Measurements from ENCODE around the gene TEX261.
"Not testable (repeated sequence)": the region's sequence is repeated elsewhere in the genome, so short reads cannot be mapped to it uniquely, and the experiment has no call there.

The TEX261 gene

DNA sequence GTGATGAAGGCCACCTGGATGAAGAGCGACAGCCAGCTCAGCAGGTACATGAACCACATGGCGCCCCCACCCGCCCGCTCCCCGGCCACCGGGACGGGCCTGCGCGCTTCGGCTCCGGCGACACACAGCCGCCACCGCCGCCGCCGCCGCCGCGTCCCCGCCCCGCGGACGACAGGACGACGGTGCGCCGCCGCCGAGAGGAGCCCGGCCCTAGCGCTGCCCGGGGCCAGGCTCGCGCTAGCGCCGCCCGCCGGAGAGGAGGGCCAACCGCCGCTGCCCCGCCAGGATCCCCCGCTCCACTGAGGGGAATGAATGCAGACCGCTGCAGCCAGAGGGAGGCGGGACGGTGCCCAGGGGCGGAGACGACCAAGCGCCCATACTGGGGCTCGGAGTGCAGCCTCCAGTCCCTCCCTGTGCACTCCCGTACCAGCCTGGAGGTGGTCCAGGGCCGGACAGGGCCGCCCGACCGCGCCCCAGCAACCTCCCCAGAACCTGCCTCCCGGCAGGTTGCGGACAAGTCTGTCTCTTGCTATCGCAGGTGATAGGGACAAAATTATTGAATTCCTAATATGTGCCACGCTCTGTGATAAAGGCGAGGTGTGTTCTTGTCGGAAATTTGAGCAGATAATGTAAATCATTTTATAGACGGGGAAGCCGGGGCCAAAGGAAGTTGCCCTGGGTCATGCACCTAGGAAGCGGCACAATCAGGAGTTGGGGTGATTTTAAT, at the start of gene TEX261:
TEX261 (minus strand) TSS at position 175 of the 727 bp plus-strand sequence; CDS start at position 59, 116 bp downstream.
- peak; percentile 95 for DNase-seq

DNA sequence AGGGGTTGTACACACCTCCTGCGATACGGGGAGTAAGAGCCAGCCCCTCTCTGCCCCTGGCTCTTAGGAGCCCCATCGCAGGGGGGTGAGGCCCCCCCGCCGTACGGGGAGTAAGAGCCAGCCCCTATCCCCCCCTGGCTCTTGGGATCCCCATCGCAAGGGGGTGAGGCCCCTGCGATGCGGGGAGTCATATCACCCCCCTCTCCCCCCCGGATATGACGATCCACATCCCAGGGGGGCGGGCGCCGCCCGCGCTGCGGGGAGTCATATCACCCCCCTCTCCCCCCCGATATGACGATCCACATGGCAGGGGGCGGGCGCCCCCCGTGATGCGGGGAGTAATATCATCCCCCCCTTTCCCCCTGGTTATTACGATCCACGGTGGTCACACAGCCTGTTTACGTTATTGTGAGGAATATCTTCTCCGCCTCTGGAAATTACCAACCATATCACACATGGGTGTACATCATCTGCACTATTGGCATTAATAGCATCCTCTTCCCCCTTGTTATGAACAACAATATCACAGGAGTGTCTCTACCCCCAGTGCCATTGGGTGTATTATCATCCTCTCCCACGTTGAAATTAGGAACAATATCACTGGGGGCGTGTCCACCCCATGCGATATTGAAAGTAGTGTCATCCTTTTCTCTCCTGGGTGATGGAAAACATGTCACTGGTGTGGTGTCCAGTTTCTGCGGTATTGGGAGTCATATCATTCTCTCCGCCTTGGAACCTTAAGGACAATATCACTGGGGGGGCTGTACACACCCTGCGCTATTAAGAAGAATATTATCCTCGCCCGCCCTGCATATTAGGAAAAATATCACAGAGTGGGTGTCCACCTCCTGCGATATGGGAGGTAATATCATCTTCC, 49.1 kb upstream of the TEX261 start:
- DNase-seq = no peak

DNA sequence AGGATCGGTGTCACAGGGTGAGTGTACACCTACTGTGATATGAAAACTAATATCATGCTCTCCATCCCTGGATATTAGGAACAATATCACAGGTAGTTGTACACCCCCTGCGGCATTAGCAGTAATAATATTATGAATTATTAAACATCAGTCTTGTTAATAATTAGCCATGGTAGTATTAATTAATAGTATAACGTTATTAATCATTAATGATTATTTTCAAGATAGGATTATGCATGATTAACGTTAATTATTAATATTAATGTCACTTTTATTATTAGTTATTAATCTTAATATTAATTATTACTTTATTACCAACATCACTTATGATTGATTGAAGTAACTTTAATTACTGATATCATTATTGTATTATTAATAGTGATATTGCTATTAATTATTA, 47.6 kb upstream of the TEX261 start:
- DNase-seq = no peak

DNA sequence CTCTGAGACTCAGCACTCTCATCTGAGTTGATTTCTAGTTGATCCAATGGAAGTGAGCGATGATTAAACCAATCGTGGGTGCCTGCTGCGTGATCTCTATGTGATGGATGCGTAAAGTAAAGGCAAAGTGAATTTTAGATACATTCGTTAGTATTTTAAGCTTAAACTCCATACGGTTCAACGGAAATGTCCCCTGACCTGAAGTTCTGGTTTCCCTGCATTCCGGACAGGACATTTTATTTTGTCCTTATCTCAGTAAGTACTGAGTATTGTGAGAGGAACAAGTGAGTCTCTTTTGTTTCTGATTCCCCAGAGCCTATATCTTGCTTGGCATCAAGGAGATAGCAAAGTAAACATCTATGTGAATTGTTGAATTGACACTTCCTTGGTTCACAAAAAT, 41.6 kb upstream of the TEX261 start:
- not testable (repeated sequence) for DNase-seq

DNA sequence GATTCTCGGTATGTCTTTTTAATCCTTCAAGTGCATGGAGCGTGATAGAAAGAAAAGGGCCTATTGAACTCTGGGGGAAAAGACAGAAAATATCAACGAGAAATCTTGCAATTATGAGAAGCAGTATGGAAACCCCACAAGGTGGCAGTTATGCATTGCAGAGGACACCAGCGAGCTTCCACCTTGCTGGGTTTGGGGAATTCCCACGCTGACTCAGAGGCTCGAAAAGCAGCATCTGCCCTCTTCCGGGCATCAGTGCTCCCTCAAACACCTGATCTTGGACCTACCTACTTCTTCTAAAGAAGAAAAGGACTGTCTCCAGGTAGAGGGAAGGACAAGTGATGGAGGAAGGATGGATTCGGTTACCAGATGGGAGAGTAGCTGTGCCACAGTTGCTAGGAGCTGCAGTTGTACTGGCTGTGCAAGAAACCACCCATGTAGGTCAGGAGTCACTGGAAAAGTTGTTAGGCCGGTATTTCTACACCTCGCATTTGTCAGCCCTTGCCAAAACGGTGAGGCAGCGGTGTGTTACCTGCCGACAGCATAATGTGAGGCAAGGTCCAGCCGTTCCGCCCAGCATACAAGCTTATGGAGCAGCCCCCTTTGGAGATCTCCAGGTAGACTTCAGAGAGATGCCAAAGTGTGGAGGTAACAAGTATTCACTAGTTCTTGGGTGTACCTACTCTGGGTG, 29.0 kb upstream of the TEX261 start:
- DNase-seq = peak; percentile 57

DNA sequence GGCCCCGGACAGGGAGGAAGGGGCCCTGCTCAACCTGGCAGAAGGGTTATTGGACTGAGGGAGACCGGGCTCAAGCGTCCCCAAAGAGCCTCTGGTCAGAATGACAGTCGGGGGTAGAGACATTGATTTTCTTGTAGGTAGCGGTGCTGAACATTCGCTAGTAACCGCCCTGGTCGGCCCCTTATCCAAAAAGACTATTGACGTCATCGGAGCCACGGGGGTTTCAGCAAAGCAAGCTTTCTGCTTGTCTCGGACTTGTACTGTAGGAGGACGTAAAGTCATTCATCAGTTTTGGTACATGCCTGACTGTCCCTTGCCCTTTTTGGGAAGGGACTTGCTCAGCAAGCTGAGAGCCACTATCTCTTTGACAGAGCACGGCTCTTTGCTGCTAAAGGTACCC, 26.7 kb upstream of the TEX261 start:
- not testable (repeated sequence) for DNase-seq

DNA sequence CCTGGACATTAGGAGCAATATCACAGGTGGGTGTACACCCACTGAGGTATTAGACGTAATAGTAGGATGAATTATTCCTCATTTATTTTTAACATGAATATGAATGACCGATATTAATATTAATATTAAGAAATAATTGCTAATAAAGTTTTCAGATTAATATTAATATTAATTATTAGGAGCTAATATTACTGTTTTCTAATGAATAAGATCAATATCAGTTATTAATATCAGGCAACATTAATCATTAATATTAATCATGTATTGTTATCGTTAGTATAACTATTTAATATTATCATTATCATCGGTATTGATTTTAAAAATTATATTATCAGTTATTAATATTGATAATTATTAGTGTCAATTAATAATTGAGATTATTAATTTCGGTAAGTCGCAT, 25.3 kb upstream of the TEX261 start:
- not testable (repeated sequence) for DNase-seq

DNA sequence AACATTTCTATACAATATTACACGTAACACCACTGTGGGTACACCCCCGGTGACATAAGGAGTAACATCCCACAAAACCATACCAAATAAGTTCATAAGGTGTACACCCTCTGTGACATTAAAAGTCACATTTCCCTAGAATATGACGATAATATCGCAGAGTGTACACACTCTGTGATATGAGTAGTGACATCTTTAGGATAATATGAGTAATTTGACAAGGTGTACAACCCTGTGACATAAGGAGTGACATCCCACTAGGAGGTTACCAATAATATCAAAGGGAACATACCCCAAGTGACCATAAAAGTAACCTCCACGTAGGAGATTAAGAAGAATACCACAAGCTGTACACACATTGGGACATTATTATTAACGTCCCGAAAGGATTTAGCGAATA, 24.0 kb upstream of the TEX261 start:
- no peak for DNase-seq

DNA sequence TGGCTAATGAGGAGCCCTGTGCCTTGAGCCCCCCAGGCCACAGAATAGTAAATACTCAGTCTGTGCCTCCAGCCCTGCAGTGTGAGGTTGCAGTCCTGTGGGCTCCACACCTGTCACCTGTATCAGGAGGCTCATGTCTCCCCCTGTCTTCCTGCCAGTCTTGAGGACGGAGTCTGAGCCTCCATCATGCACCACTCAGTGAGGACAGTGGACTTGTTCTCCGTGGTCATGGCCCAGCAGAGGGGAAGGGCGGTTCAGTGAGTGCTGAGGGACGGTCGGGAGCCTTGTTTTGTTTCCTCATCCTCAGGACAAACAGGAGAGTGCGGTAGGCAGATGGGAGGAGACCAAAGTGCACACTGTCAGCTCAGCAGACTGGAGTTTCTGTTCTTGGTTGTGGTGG, 17.1 kb upstream of the TEX261 start:
- DNase-seq = not testable (repeated sequence)

DNA sequence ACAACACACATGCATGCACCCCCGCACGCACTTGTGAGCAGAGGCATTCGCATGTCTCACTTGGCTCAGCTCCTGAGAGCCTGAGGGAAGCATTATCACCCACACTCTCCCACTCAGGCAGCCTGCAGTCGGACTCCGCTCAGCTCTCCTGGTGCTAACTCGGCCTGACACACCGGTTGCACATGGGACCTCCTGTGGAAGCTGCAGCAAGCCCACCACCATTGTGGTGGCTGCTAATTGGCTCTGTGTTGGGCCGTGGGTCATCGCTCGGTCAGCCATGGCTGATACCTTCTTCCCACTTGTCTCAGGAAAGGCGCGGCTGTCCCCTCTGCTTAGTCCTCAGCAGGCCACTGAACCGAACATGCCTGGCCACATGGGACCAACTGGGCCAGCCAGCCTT, 13.7 kb upstream of the TEX261 start:
- DNase-seq = no peak

DNA sequence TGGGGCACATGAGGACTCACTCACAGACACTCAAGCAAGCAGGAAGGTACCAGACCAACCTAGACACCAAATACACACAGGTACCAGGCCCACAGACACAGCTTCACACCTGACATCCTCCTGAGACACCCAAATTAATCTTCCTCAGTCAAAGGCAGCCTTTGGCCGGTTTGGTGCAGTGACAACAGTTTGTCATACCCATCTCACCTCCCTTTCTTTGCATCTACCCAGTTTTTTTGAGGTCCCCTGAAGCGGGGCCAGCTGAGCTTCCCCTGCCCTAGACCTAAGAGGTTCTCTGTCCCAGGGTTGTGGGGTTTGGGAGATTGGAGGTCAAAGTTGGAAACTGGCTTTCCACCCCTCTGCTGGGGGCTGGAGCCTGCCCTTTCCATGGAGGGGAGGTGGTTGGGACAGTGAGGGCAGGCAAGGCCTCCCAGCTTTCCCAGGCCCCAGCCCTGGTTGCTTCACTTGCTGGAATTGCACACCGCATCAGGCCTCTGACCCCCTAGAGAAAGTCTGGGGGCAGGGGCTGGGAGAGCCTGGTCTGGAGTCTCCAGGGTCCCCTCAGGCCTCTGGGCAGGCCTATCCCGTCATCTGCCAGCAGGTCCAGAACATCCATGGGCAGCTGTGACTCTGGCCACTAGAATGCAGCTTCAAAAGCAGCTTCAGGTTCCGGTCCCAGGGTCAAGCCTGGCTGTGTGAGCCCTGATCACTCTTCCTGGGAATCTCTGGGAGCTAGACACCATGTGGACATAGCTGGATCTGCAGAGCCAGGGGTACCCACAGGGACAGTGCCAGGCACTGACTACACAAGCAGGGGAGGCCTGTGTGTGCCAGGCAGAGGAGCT, 12.5 kb upstream of the TEX261 start:
- no peak for DNase-seq

DNA sequence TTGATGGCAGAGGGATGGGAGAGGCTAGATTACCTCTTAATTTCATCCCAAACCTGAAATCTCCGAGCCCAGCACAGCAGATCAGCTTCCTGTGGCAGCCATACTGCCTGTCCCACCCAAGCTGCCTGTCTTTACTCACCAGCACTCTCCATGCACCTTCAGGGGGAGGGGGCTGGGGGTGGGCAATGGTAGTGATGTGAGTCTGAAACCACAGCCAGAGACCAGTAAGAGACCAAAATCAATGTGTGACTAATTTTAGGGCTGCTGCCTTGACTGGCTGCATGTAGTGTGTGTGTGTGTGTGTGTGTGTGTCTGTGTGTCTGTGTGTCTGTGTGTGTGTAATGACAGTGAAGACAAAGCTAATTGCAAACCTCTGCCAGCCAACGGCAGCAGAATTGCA, 11.7 kb upstream of the TEX261 start:
- DNase-seq = no peak

DNA sequence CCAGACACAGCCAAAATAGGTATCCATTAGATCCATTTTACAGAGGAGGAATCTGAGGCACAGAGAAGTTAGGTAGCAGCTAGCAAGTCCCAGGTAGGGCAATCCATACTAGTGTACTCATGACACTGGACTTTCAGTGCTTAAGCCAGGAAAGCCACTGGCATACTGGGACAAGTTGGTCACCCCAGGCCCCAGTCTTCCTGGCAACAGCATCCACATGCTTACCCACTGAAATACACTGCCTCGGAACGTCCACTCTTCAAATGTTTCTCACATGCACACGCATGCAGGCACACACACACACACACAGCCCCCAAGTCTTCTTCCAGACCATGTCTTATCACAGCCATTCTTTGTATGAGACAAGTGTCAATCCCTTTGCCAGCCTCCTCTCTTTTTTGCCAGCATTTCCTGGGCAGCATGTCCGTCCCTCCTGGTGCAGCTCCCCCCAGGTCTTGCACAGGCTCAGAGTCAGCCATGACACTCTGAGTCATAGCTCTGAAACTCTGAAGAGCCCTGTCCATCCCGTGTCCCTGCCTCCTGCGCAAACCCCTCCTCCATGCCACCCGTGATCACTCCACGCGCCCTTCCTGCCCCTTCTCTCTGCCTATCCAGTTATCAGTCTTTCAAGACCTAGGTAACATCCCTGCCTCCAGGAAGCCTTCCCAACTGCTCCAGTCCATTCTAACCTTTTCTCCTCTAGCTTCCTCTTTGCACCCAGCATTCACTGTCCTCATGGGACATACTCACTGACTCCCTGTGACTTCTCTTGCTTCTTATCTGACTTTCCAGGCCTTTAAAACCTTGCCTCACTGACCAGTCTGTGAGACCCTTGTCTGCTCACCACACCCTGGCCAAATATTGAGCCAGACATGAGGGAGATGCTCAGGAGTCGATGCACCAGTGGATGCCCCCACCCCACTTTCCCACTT, 10.9 kb upstream of the TEX261 start:
- no peak for DNase-seq

DNA sequence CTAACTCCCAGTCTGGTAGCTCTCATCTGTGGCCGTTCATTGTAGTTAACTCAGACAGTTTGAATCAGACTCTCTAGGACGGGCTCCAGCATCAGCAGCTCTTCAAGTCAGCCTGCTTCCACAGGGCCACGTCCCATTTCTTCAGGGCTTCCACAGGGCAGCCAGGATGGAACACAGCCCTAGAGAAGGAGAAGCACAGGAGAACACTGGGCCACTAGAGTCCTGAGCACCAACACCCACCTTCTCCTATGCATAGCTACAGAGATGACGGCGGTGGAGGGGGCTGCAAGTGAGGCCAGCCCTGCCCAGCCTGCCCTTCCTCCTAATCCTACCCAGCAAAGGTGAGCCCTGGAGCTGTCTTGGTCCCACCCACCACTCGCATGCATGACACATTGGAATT, 10.2 kb upstream of the TEX261 start:
- DNase-seq = no peak

DNA sequence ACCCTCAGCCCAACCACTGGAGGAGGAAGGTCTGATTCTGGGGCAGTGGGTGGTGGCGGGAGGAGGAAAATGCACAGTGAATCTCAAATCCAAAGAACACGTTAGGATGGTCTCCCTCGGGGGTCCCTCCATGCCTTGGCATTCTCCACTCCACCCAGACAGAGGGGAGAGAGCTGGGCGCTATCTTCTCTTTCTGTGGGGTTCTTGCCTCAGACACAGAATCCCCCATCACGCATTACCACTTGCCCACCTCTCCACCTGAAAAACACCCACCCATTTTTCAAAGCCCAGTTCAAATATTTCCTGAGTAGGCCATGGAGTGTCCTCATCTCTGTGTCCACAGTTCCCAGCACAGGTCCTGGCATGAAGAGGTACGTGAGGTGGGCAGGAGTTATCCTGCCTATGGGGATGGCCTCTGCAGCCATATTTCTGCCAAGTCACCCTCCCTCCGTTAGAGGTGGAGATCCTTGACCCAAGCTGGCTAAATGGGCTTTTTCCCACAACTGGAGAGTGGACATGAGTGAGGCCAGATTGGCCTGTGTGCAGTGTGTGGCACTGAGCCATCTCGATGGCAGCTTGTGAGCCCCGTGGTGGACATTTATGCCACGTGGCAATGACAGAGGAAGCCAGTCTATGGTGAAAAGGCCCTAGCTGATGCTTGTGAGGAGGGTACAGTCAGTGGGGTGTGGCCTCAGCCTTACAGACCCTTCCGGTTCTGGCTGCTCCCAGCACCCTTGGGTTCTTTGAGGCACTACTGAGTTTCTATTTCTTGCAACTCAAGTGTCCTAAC, 9.5 kb upstream of the TEX261 start:
- no peak for DNase-seq

DNA sequence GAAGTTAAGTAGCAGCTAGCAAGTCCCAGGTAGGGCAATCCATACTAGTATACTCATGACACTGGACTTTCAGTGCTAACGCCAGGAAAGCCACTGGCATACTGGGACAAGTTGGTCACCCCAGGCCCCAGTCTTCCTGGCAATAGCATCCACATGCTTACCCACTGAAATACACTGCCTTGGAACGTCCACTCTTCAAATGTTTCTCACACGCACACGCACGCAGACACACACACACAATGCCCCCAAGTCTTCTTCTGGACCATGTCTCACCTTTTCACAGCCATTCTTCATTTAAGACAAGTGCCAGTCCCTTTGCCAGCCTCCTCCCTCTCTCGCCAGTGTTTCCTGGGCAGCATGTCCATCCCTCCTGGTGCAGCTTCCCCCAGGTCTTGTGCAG, 8.7 kb upstream of the TEX261 start:
- no peak for DNase-seq

DNA sequence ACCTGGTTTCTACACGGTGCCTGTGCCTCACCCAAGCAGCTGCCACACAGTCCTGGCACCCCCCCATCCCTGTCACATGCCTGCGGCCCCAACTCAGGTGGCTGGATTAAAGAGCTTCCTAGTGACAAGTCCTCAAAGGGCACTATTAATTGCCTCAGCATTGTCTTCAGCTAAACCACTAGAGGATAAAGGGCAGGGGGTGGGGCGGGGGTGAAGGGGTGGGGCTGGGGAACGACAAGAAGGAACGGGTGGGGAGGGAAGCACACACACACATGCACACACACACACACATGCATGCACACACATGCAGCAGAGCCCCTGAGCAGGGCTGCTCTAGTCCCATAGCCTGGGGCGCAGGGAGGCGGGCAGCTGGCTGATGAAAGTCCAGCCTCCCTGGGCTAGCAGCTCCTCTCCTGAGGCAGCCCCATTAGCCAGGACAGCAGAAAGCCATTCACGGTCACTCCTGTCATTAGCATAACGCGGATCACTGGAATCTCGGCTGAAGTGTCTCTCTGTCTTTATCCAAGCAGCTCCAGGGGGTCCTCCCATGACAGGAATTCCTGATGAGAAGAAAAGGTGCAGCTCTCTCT, 7.4 kb upstream of the TEX261 start:
- peak; percentile 11 for DNase-seq

DNA sequence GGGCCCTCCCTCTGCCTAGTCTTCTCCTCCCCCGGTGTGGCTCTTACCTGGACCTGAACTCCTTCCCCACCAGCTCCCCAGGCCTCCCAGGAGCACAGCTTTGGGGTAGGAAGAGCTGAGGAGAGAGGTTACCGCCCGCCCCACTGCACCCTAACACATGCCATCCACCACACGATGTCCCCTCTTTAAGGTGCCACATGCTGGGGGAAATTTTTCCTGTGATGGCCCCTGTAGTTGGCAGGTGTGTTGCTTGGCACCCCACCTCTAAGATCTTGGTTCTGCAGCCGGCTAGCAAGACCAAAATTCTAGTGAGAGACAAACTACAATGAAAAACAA, 6.9 kb upstream of the TEX261 start:
- DNase-seq = no peak

DNA sequence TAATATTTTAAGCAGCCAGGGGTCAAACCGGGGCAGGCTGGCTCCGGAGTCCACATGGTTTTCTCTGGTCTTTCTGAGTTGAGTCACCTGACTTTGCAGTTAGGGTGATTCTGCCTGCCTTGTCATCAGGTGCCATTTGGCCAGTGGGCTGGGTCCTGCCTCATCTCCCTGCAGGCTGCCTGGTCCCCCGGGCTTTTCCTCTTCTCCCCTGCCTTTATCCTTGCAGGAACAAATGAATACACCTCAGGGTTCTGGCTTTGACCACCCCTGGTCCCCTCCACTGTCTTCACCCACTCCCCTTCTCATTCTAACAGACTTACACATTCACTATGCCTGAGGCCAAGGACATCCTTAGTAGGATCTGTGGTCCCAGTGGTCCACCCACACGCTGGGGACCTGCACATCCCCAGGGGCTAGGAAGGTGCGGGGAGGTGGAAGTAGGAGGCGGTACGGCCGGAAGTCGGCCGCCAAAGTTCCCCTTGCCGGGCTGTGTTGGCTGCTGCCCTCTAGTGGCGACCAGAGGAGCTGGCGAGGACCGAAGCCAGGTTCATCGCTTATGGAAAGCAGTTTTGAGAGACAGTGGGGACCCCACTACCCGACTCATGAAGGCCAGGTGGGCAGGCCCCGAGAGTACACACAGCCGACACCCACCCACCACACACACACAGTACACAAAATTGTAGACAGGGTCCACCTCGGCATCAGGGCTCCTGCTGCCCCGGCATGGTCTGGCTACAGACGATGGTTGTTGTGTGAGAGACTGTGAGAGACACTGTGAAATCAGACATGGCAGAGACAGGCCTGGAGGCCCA, 6.3 kb upstream of the TEX261 start:
- peak; percentile 80 for DNase-seq

DNA sequence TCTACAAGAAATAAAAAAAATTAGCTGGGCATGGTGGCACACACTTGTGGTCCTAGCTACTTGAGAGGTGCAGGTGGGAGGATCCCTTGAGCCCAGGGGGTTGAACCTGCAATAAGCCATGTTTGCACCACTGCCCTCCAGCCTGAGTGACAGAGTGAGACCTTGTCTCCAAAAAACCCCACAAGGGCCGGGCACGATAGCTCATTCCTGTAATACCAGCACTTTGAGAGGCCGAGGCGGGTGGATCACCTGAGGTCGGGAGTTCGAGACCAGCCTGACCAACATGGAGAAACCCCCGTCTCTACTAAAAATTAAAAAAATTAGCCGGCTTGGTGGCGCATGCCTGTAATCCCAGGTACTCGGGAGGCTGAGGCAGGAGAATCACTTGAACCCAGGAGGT, 5.3 kb upstream of the TEX261 start:
- DNase-seq = peak; percentile 11

Data from activated T-cell treated with anti-CD3 and anti-CD28 coated beads, Interleukin-2, amount 50 U/mL, for 1 hour (primary cell).